NT2/D1 (cell line): ENCODE measurements around the gene EMP1.

ENCODE experiments used
- SUZ12 ChIP-seq: IDR thresholded peaks from 2 replicates; pipeline ENCODE4 v1.6.1; 2011; ENCODE audit not compliant: insufficient read length, insufficient read depth; ENCODE audit errors: extremely low read depth
- YY1 ChIP-seq: IDR thresholded peaks from 2 replicates; pipeline ENCODE4 v1.6.1; 2011; ENCODE audit not compliant: insufficient read length, insufficient read depth
- ZNF274 ChIP-seq: IDR thresholded peaks from 2 replicates; pipeline ENCODE4 v1.6.1; 2011; ENCODE audit warnings: mild to moderate bottlenecking, low read depth, low read length

DNA sequence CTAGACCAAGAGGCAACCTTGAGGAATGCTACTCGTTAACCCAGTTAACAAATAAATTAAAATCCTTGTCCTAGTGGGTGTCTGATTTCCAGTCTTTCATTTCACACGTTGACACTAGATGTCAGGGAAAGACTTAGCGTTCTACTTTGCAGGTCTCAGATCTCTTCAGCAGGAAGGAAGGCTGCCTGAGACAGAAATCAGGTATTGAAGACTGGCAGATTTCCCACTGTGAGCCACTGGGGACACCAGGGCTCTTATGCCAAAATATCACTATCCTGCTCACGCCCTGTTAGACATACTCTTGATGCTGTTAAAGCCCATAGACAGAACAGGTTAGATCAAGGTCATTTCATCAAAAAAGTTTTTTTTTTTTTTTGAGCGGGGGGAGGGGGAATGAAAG lies 33.0 kb downstream of the EMP1 start:
- TF ChIP-seq YY1 (no peak), ZNF274 (no peak), SUZ12 (no peak)
